Measurements from ENCODE around the gene MPND.

Gene MPND

DNA sequence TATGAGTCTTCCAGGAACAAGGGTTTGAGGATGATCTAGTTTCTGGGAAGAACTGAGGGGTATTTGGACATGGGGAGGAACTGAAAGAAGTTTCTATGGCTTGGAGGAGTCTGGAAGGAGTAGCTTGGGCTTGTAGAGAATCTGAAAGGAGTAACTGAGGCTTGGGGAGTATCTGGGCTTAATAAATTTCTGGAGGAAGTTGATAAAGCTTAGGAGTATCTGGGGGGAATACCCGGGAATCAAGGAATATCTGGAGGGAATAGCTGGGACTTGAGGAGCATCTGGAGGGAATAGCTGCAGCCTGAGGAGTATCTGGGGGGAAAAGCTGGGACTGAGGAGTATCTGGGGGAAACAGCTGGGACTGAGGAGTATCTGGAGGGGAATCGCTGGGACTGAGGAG is 22.9 kb upstream of the MPND start:
- no peak for DNase-seq (ENCODE audit: low spot score)

DNA sequence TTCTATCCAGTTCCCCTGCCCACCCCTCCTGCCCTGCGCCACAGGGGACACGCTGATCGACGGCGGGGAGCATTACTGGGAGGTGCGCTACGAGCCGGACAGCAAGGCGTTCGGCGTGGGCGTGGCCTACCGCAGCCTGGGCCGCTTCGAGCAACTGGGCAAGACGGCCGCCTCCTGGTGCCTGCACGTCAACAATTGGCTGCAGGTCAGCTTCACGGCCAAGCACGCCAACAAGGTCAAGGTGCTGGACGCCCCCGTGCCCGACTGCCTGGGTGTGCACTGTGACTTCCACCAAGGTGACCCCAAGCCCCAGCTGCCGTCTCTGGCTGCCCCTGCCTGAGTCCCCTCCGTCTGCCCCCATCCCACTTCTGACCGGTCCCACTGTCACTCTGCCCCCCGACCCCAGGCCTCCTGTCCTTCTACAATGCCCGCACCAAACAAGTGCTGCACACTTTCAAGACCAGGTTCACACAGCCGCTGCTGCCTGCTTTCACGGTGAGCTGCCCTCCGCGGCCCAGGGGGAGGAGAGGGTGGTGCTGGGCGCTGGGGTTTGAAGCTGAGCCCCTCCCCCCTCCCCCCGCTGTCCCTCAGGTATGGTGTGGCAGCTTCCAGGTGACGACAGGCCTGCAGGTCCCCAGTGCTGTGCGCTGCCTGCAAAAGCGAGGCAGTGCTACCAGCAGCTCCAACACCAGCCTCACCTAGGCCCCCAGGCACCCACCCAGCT is 20.3 kb upstream of the MPND start:
- no peak for DNase-seq (ENCODE audit: low spot score)

DNA sequence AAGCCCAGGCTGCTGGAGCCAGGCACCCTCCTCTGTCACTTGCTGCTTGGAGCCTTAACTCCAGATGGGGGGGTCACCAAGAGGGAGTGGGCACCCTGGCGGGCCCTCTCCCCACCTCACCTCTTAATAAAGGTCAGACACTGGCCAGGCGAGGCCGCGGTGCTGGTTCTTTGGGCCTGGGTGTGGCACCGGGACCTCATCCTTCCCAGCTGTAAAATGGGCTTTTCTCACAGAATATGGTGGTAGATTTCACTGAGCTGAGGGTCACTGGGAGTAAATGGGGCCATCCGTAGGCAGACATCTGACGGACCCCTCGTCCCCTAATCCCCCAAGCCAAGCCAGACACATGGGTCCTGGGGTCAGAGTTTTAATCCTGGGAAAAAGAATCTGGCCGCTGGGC is 19.7 kb upstream of the MPND start:
- DNase-seq (ENCODE audit: low spot score): no peak

DNA sequence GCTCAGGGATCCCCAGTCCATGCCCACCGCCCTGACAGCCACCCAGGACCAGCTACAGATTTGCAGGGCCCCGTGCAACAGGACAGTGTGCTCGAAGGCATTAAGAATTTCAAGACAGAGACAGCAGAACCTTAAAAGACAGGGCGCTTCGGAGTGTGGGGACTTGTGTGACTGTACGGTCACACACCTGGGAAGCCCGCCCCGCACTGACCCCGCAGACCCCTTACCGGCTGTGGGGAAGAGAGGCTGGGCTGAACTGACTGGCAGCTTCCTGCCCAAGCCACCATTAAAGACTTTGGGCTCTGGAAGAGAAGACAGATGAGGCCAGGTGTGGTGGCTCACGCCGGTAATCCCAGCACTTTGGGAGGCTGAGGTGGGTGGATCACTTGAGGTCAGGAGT is 19.1 kb upstream of the MPND start:
- no peak for DNase-seq (ENCODE audit: low spot score)

DNA sequence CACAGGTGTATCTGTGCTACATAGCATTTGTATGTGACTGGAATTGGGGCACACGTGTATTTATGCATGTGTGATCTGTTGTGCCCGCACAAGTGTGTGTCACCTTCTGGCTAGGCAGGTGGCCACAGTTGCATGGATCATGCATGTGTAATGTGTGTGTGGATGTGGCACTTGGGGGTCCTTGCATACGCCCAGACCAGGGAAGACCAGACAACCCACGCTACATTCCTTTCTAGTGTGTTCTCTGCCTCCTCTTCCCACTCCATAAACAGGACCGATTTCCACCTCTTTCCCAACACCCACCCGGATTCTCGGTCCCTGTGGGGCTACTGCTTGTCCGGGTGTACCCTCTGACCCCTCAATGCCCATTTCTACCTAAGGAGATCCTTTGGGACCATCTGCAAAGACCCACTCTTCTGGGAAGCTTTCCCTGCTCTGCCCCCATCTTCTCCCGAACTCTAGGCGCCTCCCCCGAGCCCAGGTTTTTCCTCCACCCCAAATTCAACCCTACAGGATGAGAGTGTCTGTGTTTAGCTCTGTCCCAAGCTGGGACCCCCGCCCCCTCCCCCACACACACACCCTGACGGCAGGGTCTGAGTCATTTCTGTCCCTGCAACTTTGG is 17.0 kb upstream of the MPND start:
- DNase-seq (ENCODE audit: low spot score): no peak

DNA sequence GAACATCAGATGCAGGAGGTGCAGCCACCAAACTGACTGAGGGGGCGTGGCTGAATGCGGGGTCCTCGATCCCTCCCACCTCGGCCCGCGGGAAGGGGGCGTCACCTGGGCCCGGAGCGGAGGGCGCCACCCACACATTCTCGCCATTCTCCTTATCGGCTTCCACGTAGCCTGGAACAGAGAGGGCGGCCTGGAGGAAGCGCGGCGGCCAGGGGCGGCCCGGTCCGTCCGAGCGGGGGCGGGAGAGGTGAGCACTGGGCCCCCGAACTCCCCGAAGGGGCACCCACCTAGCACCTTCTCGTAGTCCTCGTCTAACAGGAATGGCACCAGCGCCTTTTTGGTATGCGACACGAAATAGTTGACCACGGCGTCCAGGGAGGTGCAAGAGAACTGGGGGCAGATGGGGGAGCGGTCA is 16.5 kb upstream of the MPND start:
- no peak for DNase-seq (ENCODE audit: low spot score)

DNA sequence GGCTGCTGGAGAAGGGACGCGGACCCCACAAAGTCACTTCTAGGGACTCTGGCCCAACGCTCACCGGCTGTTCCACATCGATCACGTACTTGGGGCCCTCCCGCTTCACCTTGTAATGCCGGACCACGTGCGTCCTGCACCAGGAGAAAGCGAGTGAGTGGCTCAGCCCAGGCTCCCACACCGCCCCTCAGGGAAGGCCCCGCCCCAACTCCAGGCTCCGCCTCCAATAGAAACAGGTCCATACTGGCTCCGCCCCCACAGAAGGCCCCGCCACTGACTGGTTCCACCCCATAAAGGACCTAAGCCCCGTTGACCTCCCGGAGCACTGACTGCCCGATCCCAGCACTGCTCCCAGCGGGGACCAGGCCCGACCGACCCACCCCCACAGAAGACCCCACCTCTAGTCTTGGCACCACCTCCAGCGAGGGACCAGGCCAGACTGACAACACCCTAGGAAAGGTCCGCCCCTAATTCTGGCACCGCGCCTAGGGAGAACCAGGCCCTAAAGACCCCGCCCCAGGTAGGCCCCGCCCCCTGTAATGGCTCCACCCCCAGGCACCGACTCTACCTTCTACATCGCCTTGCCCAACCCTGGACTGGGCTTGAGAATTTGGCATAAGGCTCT is 16.0 kb upstream of the MPND start:
- DNase-seq (ENCODE audit: low spot score): peak; percentile 61

GRCh38 chr19:4327877-4328242 is 15.5 kb upstream of the MPND start:
- DNase-seq (ENCODE audit: low spot score): no peak

DNA sequence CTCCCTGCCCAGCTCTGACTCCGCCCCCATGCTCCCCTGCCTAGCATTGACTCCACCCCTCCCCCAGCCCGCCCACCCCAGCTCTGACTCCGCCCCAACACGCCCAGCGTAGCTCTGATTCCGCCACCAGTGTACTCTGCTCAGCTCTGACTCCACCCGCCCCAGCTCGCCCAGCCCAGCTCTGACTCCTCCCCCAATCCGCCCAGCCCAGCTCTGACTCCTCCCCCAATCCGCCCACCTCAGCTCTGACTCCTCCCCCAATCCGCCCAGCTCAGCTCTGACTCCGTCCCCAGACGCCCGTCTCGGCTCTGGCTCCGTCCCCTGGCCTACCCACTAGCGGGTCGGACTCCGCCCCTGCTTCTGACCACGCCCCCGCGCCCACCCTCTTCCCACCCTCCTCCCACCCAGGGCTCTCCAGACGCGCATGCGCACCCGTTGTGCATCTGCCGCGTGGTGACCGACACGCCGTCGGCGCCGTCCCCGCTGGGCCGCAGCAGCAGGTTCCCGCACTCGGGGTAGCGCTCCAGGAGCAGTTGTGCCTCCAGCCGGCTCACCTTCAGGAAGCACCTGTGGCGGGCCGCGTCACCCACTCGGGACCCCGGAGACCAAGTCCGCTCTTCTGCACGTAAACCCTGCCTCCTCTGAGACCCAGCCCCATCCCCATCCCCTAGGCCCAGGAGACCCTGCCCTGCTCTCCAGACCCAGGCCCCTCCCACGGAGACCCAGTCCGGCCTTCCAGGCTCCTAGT is 14.9 kb upstream of the MPND start:
- peak; percentile 95 for DNase-seq (ENCODE audit: low spot score)

DNA sequence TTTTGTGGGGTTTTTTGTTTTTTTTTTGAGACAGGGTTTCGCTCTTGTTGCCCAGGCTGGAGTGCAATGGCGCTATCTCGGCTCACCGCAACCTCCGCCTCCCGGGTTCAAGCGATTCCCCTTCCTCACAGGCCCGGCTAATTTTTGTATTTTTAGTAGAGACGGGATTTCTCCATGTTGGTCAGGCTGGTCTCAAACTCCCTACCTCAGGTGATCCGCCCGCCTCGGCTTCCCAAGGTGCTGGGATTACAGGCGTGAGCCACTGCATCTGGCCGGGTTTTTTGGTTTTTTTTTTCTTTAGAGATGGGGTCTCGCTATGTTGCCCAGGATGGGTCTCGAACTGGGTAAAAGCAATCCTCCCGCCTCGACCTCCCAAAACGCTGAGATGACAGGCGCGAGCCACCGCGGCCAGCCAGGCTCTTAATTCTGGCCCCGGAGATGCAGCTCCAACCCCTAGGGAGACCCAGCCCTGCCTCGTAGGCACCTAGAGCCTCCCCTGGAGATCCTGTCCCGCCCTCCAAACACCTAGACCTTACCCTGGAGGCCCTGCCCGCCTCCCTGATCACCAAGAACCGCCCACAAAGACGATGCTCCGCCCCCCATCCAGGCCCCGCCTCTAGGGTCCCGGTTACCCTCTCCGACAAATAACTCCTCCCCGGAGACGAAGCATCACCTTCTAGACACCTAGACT is 14.2 kb upstream of the MPND start:
- peak; percentile 60 for DNase-seq (ENCODE audit: low spot score)

- no peak for DNase-seq (ENCODE audit: low spot score)
Observed at GRCh38 chr19:4329858-4330257, 13.5 kb upstream of the MPND start.

DNA sequence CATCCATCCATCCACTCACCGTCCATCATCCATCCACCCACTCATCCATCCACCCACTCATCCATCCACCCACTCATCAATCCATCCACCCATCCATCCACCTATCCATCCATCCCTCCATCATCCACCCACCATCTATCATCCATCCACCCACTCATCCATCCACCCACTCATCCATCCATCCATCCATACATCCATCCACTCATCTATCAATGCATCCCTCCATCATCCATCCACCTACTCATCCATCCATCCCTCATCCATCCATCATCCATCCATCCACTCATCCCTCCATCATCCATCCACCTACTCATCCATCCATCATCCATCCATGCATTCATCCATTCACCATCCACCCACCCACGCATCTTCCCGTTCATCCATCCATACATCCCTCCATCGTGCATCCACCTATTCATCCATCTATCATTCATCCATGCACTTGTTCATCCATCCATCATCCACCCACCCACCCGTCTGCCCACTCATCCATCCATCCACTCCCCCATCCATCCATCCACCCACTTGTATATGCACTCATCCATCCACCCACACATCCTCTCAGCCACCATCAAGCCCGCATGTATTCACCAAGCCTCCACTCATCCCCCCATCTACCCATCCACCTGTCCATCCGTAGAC is 8.3 kb upstream of the MPND start:
- no peak for DNase-seq (ENCODE audit: low spot score)

- no peak for DNase-seq (ENCODE audit: low spot score)
Observed at GRCh38 chr19:4337906-4338440, 5.4 kb upstream of the MPND start.

- DNase-seq (ENCODE audit: low spot score): peak; percentile 33
Observed at GRCh38 chr19:4338441-4339355, 4.7 kb upstream of the MPND start, which contains the start of gene STAP2. Gene STAP2 (minus strand): TSS chr19:4338827. CDS start chr19:4338753, 74 bp downstream.

- DNase-seq (ENCODE audit: low spot score): no peak
Observed at GRCh38 chr19:4342314-4342614, 1.1 kb upstream of the MPND start.

DNA sequence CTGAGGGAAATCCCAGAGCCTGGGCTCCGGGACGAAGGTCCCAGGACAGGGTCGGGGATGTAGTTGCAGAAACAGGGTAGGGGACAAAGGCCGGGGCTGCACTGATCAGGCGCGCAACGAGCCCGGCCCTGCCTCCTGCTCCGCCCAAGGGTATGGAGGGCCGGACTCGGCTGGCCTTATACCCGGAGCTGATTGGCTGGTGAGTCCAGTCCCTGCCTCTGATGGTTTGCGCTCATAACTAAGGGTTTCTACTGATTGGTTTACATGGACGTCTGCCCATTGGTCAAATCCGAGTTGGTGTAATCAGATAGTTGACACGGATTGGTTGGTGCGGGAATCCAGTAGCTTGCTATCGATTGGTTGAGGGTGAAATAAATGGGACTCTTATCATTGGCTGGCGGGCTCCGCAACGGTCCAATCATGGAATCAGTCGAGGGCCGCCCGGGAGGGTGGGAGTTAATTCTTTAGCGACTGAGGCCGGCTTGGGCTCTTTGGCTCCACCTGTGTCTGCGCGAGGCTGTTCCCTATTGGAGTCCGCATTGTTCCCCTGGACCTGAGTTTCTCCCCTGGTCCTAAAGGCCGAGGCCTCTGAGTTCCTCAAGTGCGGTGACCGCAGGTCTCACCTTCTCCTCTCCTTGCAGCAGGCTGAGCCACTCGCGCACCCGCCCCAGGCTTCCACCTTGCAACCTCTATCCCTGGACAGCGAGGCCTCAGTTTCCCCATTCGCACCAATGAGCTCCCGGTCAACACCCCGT is 570 bp upstream of the MPND start:
- peak; percentile 92 for DNase-seq (ENCODE audit: low spot score)

DNA sequence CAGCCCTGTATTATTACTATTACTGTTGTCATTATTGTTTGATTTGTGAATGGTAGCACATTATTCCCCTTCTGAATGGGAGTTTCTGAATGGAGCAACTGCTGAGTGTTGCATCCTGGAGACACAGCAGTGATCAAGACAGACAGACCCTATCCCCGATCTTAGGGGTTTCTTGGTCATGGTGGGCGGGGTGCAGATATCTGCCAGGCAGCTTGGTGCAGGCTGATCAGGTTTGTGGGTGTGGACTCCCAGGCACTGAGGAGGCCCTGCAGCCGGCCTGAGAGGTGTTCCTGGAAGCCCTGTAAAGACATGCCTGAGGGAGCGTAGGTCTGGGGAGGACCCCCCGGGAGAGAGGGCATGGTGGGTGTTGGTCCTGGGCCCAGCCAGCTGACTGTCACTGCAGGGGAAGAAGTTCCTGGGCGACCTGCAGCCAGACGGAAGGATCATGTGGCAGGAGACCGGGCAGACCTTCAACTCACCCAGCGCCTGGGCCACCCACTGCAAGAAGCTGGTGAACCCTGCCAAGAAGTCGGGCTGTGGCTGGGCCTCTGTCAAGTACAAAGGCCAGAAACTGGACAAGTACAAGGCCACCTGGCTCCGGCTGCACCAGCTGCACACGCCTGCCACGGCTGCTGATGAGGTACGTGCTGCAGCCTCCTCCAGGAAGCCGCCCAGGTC is 2.1 kb downstream of the MPND start:
- no peak for DNase-seq (ENCODE audit: low spot score)

DNA sequence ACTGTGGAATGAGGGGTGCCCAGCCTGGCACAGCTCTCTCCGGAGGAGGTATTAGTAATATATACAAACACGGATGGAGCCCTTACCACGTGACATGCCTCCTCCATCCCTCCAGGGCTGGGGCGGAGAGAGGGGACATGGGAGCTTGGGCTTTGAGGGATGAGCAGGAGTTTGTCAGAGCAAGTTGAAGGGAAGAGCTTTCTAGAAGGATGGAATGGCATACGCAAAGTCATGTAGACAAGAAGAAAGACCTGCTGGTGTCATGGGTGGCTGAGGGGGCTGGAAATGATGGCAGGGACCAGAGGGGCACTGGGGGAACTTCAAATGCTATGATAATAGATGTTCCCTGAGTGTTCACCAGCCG is 2.6 kb downstream of the MPND start:
- DNase-seq (ENCODE audit: low spot score): no peak

DNA sequence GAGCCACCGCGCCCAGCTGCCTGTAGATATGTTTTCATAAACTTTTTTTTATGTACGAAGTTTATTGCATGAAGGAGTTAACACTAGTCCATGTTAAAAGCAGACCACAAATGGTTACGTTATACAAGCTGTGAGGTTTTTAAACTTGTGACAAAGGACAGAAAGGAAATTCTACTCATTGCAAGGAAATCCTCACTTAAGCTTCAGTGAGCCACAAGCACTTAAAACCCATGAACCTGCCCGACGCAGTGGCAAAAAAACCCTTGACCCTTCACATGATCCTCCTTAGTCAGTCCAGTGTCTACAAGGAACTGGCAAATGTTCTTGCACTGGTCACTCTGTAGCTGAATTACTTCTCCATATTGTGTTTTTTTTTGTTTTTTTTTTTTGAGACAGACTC is 4.2 kb downstream of the MPND start:
- no peak for DNase-seq (ENCODE audit: low spot score)
